Nephron progenitor cell (in vitro differentiated cells): ENCODE measurements around the gene GJD4.
A peak's percentile ranks its signal among the peaks of the same experiment; 100 is the strongest.

ENCODE experiments used
- DNase-seq: peaks from one replicate; pipeline ENCODE4 v3.0.0; 2021
- H3K27ac Mint-ChIP-seq: 2 replicates; pipeline ENCODE4 v1.8.0; 2021; ENCODE audit warnings: mild to moderate bottlenecking, moderate library complexity, mixed read lengths
- H3K27me3 Mint-ChIP-seq: 2 replicates; pipeline ENCODE4 v1.8.0; 2021; ENCODE audit warnings: mild to moderate bottlenecking, low read depth, mixed read lengths; ENCODE audit not compliant: poor library complexity
- H3K36me3 Mint-ChIP-seq: 2 replicates; pipeline ENCODE4 v1.8.0; 2021; ENCODE audit warnings: low read depth, mixed read lengths
- H3K4me1 Mint-ChIP-seq: 2 replicates; pipeline ENCODE4 v1.8.0; 2021; ENCODE audit warnings: mixed read lengths
- H3K4me3 Mint-ChIP-seq: 2 replicates; pipeline ENCODE4 v1.8.0; 2021; ENCODE audit warnings: mild to moderate bottlenecking, moderate library complexity, mixed read lengths
- H3K9me3 Mint-ChIP-seq: 2 replicates; pipeline ENCODE4 v1.8.0; 2021; ENCODE audit warnings: mild to moderate bottlenecking, moderate library complexity, mixed read lengths
- CTCF ChIP-seq: fragments of 200-600 bp; sonication (generic); IDR thresholded peaks from 2 replicates; pipeline ENCODE4 v1.5.0; 2021; ENCODE audit warnings: antibody characterized with exemption

GJD4 gene

GRCh38 chr10:35638101-35638500 lies 33.0 kb downstream of the GJD4 start:
- no peak for DNase-seq
- no peak for TF ChIP-seq CTCF
- no peaks in the 10 kb centered on the region for H3K9me3 Mint-ChIP-seq
- no peaks in the 10 kb centered on the region for H3K36me3 Mint-ChIP-seq
- no peak overlapping the region for H3K27ac Mint-ChIP-seq
- H3K4me3 Mint-ChIP-seq: peak overlapping the region; percentile 74
- H3K27me3 Mint-ChIP-seq: peaks cover 26% of the 10 kb centered on the region
- H3K4me1 Mint-ChIP-seq: peaks cover 42% of the 10 kb centered on the region

GRCh38 chr10:35639021-35639727 lies 34.0 kb downstream of the GJD4 start:
- H3K4me3 Mint-ChIP-seq: peak overlapping the region; percentile 86
- peaks cover 35% of the 10 kb centered on the region for H3K27me3 Mint-ChIP-seq
- H3K36me3 Mint-ChIP-seq: no peaks in the 10 kb centered on the region
- peak; percentile 58 for DNase-seq
- no peaks in the 10 kb centered on the region for H3K9me3 Mint-ChIP-seq
- no peak overlapping the region for H3K27ac Mint-ChIP-seq
- no peak for TF ChIP-seq CTCF
- peaks cover 49% of the 10 kb centered on the region for H3K4me1 Mint-ChIP-seq

- Mint-ChIP-seq H3K27ac (peak overlapping the region; percentile 59), H3K27me3 (peaks cover 35% of the 10 kb centered on the region), H3K4me1 (peaks cover 55% of the 10 kb centered on the region), H3K4me3 (peak overlapping the region; percentile 90), H3K36me3 (no peaks in the 10 kb centered on the region), H3K9me3 (no peaks in the 10 kb centered on the region)
- no peak for TF ChIP-seq CTCF
- peak; percentile 57 for DNase-seq
These were observed 34.7 kb downstream of the GJD4 start for GRCh38 chr10:35639728-35640401.

- Mint-ChIP-seq H3K27ac (peak overlapping the region; percentile 94), H3K36me3 (no peaks in the 10 kb centered on the region), H3K4me3 (peak overlapping the region; percentile 90), H3K27me3 (peaks cover 39% of the 10 kb centered on the region), H3K4me1 (peaks cover 61% of the 10 kb centered on the region), H3K9me3 (no peaks in the 10 kb centered on the region)
- peak; percentile 22 for TF ChIP-seq CTCF
- peak; percentile 78 for DNase-seq
These were observed 35.3 kb downstream of the GJD4 start for GRCh38 chr10:35640474-35640873.

- peaks cover 55% of the 10 kb centered on the region for H3K4me1 Mint-ChIP-seq
- peak overlapping the region; percentile 81 for H3K4me3 Mint-ChIP-seq
- no peak overlapping the region for H3K27ac Mint-ChIP-seq
- TF ChIP-seq CTCF: no peak
- no peaks in the 10 kb centered on the region for H3K9me3 Mint-ChIP-seq
- DNase-seq: peak; percentile 68
- no peaks in the 10 kb centered on the region for H3K36me3 Mint-ChIP-seq
- peaks cover 40% of the 10 kb centered on the region for H3K27me3 Mint-ChIP-seq
These were observed 36.0 kb downstream of the GJD4 start for GRCh38 chr10:35640951-35641675.
